Activated naive CD4-positive, alpha-beta T cell treated with anti-CD3 and anti-CD28 coated beads, Interleukin-2, amount 50 U/mL, for 24 hours (primary cell): ENCODE data around the gene TP73.
A peak's percentile ranks its signal among the peaks of the same experiment; 100 is the strongest.

Source experiments
- H3K27ac Mint-ChIP-seq: one replicate; pipeline ENCODE4 v1.8.0; 2021; ENCODE audit warnings: mild to moderate bottlenecking, mixed read lengths
- H3K27me3 Mint-ChIP-seq: one replicate; pipeline ENCODE4 v1.8.0; 2021; ENCODE audit warnings: mixed read lengths
- H3K36me3 Mint-ChIP-seq: one replicate; pipeline ENCODE4 v1.8.0; 2021; ENCODE audit warnings: mixed read lengths
- H3K4me1 Mint-ChIP-seq: one replicate; pipeline ENCODE4 v1.8.0; 2021; ENCODE audit warnings: mixed read lengths
- H3K4me3 Mint-ChIP-seq: one replicate; pipeline ENCODE4 v1.8.0; 2021; ENCODE audit warnings: mild to moderate bottlenecking, mixed read lengths
- H3K9me3 Mint-ChIP-seq: one replicate; pipeline ENCODE4 v1.8.0; 2021; ENCODE audit warnings: mixed read lengths

The TP73 gene

GRCh38 chr1:3775490-3776230 is 123.3 kb downstream of the TP73 start:
- Mint-ChIP-seq H3K4me1 (peaks cover 8% of the 10 kb centered on the region), H3K4me3 (no peak overlapping the region), H3K36me3 (peaks cover 6% of the 10 kb centered on the region), H3K9me3 (no peaks in the 10 kb centered on the region), H3K27me3 (no peaks in the 10 kb centered on the region), H3K27ac (no peak overlapping the region)

GRCh38 chr1:3776231-3776961 is 124.1 kb downstream of the TP73 start:
- Mint-ChIP-seq H3K36me3 (peaks cover 6% of the 10 kb centered on the region), H3K9me3 (no peaks in the 10 kb centered on the region), H3K4me1 (peaks cover 5% of the 10 kb centered on the region), H3K27ac (no peak overlapping the region), H3K27me3 (no peaks in the 10 kb centered on the region), H3K4me3 (no peak overlapping the region)

- H3K27me3 Mint-ChIP-seq = no peaks in the 10 kb centered on the region
- no peak overlapping the region for H3K27ac Mint-ChIP-seq
These were observed 124.8 kb downstream of the TP73 start for GRCh38 chr1:3777078-3777547.

GRCh38 chr1:3777647-3778589 is 125.6 kb downstream of the TP73 start:
- Mint-ChIP-seq H3K36me3 (peaks cover 6% of the 10 kb centered on the region), H3K4me3 (no peak overlapping the region), H3K27ac (no peak overlapping the region), H3K9me3 (no peaks in the 10 kb centered on the region), H3K27me3 (no peaks in the 10 kb centered on the region), H3K4me1 (no peaks in the 10 kb centered on the region)

More at GRCh38 chr1:3777078-3777547, 124.8 kb downstream of the TP73 start:
- H3K4me3 Mint-ChIP-seq = no peak overlapping the region
- H3K36me3 Mint-ChIP-seq = peaks cover 6% of the 10 kb centered on the region
- no peaks in the 10 kb centered on the region for H3K9me3 Mint-ChIP-seq
- no peaks in the 10 kb centered on the region for H3K4me1 Mint-ChIP-seq

- H3K27ac Mint-ChIP-seq = no peak overlapping the region
- H3K36me3 Mint-ChIP-seq = peaks cover 6% of the 10 kb centered on the region
- no peaks in the 10 kb centered on the region for H3K9me3 Mint-ChIP-seq
- H3K27me3 Mint-ChIP-seq = no peaks in the 10 kb centered on the region
- no peaks in the 10 kb centered on the region for H3K4me1 Mint-ChIP-seq
- no peak overlapping the region for H3K4me3 Mint-ChIP-seq
These were observed 126.4 kb downstream of the TP73 start for GRCh38 chr1:3778590-3779264.

GRCh38 chr1:3779265-3779911 is 127.1 kb downstream of the TP73 start:
- H3K36me3 Mint-ChIP-seq = peaks cover 8% of the 10 kb centered on the region
- no peaks in the 10 kb centered on the region for H3K27me3 Mint-ChIP-seq
- H3K9me3 Mint-ChIP-seq = no peaks in the 10 kb centered on the region
- H3K4me1 Mint-ChIP-seq = no peaks in the 10 kb centered on the region
- no peak overlapping the region for H3K27ac Mint-ChIP-seq
- H3K4me3 Mint-ChIP-seq = no peak overlapping the region

- H3K4me3 Mint-ChIP-seq = no peak overlapping the region
- H3K27ac Mint-ChIP-seq = no peak overlapping the region
- no peaks in the 10 kb centered on the region for H3K27me3 Mint-ChIP-seq
- peaks cover 8% of the 10 kb centered on the region for H3K36me3 Mint-ChIP-seq
- no peaks in the 10 kb centered on the region for H3K9me3 Mint-ChIP-seq
- no peaks in the 10 kb centered on the region for H3K4me1 Mint-ChIP-seq
These were observed 127.6 kb downstream of the TP73 start for GRCh38 chr1:3779912-3780416.

- Mint-ChIP-seq H3K27ac (no peak overlapping the region), H3K4me3 (no peak overlapping the region), H3K36me3 (peaks cover 11% of the 10 kb centered on the region), H3K9me3 (no peaks in the 10 kb centered on the region), H3K27me3 (no peaks in the 10 kb centered on the region), H3K4me1 (no peaks in the 10 kb centered on the region)
These were observed 128.6 kb downstream of the TP73 start for GRCh38 chr1:3780901-3781300.

GRCh38 chr1:3783651-3784474 is 131.5 kb downstream of the TP73 start:
- Mint-ChIP-seq H3K4me1 (peaks cover 8% of the 10 kb centered on the region), H3K36me3 (peaks cover 11% of the 10 kb centered on the region), H3K27ac (no peak overlapping the region), H3K9me3 (no peaks in the 10 kb centered on the region), H3K4me3 (no peak overlapping the region), H3K27me3 (no peaks in the 10 kb centered on the region)

- no peak overlapping the region for H3K4me3 Mint-ChIP-seq
- H3K4me1 Mint-ChIP-seq = peaks cover 12% of the 10 kb centered on the region
- no peaks in the 10 kb centered on the region for H3K9me3 Mint-ChIP-seq
- H3K27me3 Mint-ChIP-seq = no peaks in the 10 kb centered on the region
- peaks cover 8% of the 10 kb centered on the region for H3K36me3 Mint-ChIP-seq
- peak overlapping the region; percentile 51 for H3K27ac Mint-ChIP-seq
These were observed 132.7 kb downstream of the TP73 start for GRCh38 chr1:3785045-3785444.

GRCh38 chr1:3785456-3786157 is 133.3 kb downstream of the TP73 start:
- peaks cover 12% of the 10 kb centered on the region for H3K4me1 Mint-ChIP-seq
- peak overlapping the region; percentile 51 for H3K27ac Mint-ChIP-seq
- no peaks in the 10 kb centered on the region for H3K27me3 Mint-ChIP-seq
- H3K36me3 Mint-ChIP-seq = peaks cover 4% of the 10 kb centered on the region
- no peaks in the 10 kb centered on the region for H3K9me3 Mint-ChIP-seq
- H3K4me3 Mint-ChIP-seq = no peak overlapping the region
